AG09309 (cell line): Measurements from ENCODE around the gene DMXL1.

Source experiments
- DNase-seq: peaks from one replicate; pipeline ENCODE4 v3.0.0-alpha.2; 2010; ENCODE audit warnings: low read depth
- H3K4me3 ChIP-seq: 2 replicates; pipeline ENCODE4 v1.5.1; 2011; ENCODE audit warnings: mild to moderate bottlenecking, low read depth, low read length, moderate library complexity; ENCODE audit not compliant: control insufficient read depth
- CTCF ChIP-seq: IDR thresholded peaks from 2 replicates; pipeline ENCODE4 v1.5.1; 2011; ENCODE audit warnings: mild to moderate bottlenecking, low read depth, low read length, inconsistent platforms; ENCODE audit not compliant: insufficient read depth, control insufficient read depth; ENCODE audit errors: missing control alignments

Gene DMXL1

GRCh38 chr5:119267958-119268386 lies 197.1 kb downstream of the DMXL1 start:
- TF ChIP-seq CTCF, result peak; percentile 25
- peak; percentile 67 for DNase-seq
- peak overlapping the region; percentile 74 for H3K4me3 ChIP-seq

- no peak for TF ChIP-seq CTCF
Measured at GRCh38 chr5:119268387-119269060, 197.6 kb downstream of the DMXL1 start.

GRCh38 chr5:119269061-119269944 lies 198.4 kb downstream of the DMXL1 start:
- TF ChIP-seq CTCF, result no peak
- peak overlapping the region; percentile 74 for H3K4me3 ChIP-seq
- no peak for DNase-seq

More at GRCh38 chr5:119268387-119269060, 197.6 kb downstream of the DMXL1 start:
- H3K4me3 ChIP-seq, result peak overlapping the region; percentile 74
- DNase-seq, result peak; percentile 49

- H3K4me3 ChIP-seq, result no peak overlapping the region
- TF ChIP-seq CTCF, result no peak
- no peak for DNase-seq
Measured at GRCh38 chr5:119270121-119270565, 199.3 kb downstream of the DMXL1 start.

- no peak overlapping the region for H3K4me3 ChIP-seq
- no peak for TF ChIP-seq CTCF
- no peak for DNase-seq
Measured at GRCh38 chr5:119270960-119271757, 200.3 kb downstream of the DMXL1 start.
